SK-N-SH (cell line): Measurements from ENCODE around the gene SUFU. TPM values are rescaled to one million over a fixed set of nuclear protein-coding genes. Genes with fewer than 3 reads are reported as not detected.

ENCODE experiments used
- CTCF ChIA-PET: fragments of 300-600, 350-600 bp; formaldehyde crosslinking; extraction: SDS; loops from one replicate; lab custom pipeline; 2021; lab: Yijun Ruan, JAX
- POLR2A ChIA-PET: fragments of 350-600 bp; sonication (Branson Sonifier 250); formaldehyde crosslinking; extraction: SDS; loops from one replicate; lab custom pipeline; 2020; ENCODE audit warnings: antibody characterized with exemption, inconsistent platforms; lab: Yijun Ruan, JAX
- DNase-seq: peaks from one replicate; pipeline ENCODE4 v3.0.0; 2012
- H2AFZ ChIP-seq: fragments of 200-600 bp; sonication (generic); 2 replicates; pipeline ENCODE4 v1.8.1; 2016; ENCODE audit warnings: antibody characterized with exemption, mild to moderate bottlenecking, low read depth
- H3F3A ChIP-seq: fragments of 200-600 bp; sonication (generic); replicated peaks from 2 replicates; pipeline ENCODE3; 2016; ENCODE audit warnings: antibody characterized with exemption, mild to moderate bottlenecking; ENCODE audit not compliant: insufficient read depth
- H3K27ac ChIP-seq, 2 experiments: fragments of 200-500 bp in 1 of 2; fragments of 200-600 bp in 1 of 2; sonication (Bioruptor generic) in 1 of 2; sonication (generic), shearing (Covaris generic) in 1 of 2; 2 replicates each; pipeline versions ENCODE4 v1.5.1 to v1.6.1; 2014 to 2016; ENCODE audit warnings: low read depth in 2 of 2, inconsistent platforms in 1 of 2, low read length in 1 of 2, mild to moderate bottlenecking in 1 of 2, mixed read lengths in 1 of 2
- H3K27me3 ChIP-seq: fragments of 200-600 bp; sonication (generic), shearing (Covaris generic); 2 replicates; pipeline ENCODE4 v1.6.1; 2016; ENCODE audit warnings: mixed run types; ENCODE audit not compliant: insufficient read depth
- H3K36me3 ChIP-seq, 2 experiments: fragments of 200-500 bp in 1 of 2; fragments of 200-600 bp in 1 of 2; sonication (Bioruptor generic) in 1 of 2; sonication (generic) in 1 of 2; replicated peaks in 1 of 2; 2 replicates each; pipeline versions ENCODE3 to v1.5.1; 2014 to 2016; ENCODE audit warnings: low read length in 1 of 2, mild to moderate bottlenecking in 1 of 2; ENCODE audit not compliant: insufficient read depth in 2 of 2, control insufficient read depth in 1 of 2
- H3K4me1 ChIP-seq, 2 experiments: fragments of 200-500 bp in 1 of 2; fragments of 200-600 bp in 1 of 2; sonication (Bioruptor generic) in 1 of 2; sonication (generic), shearing (Covaris generic) in 1 of 2; 2 replicates each; pipeline versions ENCODE4 v1.5.1 to v1.6.1; 2014 to 2016; ENCODE audit warnings: low read depth in 1 of 2, low read length in 1 of 2, mixed run types in 1 of 2; ENCODE audit not compliant: insufficient read depth in 2 of 2, control insufficient read depth in 1 of 2
- H3K4me2 ChIP-seq: fragments of 200-600 bp; sonication (generic), shearing (Covaris generic); 2 replicates; pipeline ENCODE4 v1.6.1; 2017; ENCODE audit warnings: mixed run types
- H3K4me3 ChIP-seq, 2 experiments: fragments of 200-500 bp in 1 of 2; fragments of 200-600 bp in 1 of 2; sonication (Bioruptor generic) in 1 of 2; sonication (generic), shearing (Covaris generic) in 1 of 2; 2 replicates each; pipeline versions ENCODE4 v1.5.1 to v1.8.1; 2014 to 2016; ENCODE audit warnings: low read depth in 2 of 2, inconsistent platforms in 1 of 2, low read length in 1 of 2, mild to moderate bottlenecking in 1 of 2, mixed read lengths in 1 of 2, moderate library complexity in 1 of 2
- H3K79me2 ChIP-seq: fragments of 200-600 bp; sonication (generic); 2 replicates; pipeline ENCODE4 v1.8.1; 2017; ENCODE audit warnings: mild to moderate bottlenecking; ENCODE audit not compliant: insufficient read depth
- H3K9ac ChIP-seq: fragments of 200-600 bp; sonication (generic); 2 replicates; pipeline ENCODE4 v1.6.1; 2017; ENCODE audit warnings: mixed run types
- H3K9me2 ChIP-seq: fragments of 200-600 bp; sonication (generic); 2 replicates; pipeline ENCODE4 v1.6.1; 2017; ENCODE audit warnings: mixed run types
- H3K9me3 ChIP-seq: fragments of 200-600 bp; sonication (generic); 2 replicates; pipeline ENCODE4 v1.6.1; 2017; ENCODE audit warnings: mixed run types, mild to moderate bottlenecking, moderate library complexity
- H4K20me1 ChIP-seq: fragments of 200-600 bp; sonication (generic); 2 replicates; pipeline ENCODE4 v1.6.1; 2017; ENCODE audit warnings: mild to moderate bottlenecking, mixed run types; ENCODE audit not compliant: insufficient read depth
- CHD2 ChIP-seq: fragments of 150-350 bp; IDR thresholded peaks from 2 replicates; pipeline ENCODE4 v1.6.1; 2018; ENCODE audit warnings: low read length; ENCODE audit not compliant: partially characterized antibody
- CTCF ChIP-seq: fragments of 200-600 bp; sonication (generic); IDR thresholded peaks from 2 replicates; pipeline ENCODE4 v1.6.1; 2017; ENCODE audit warnings: antibody characterized with exemption, mild to moderate bottlenecking, moderate library complexity
- EP300 ChIP-seq, 2 experiments: IDR thresholded peaks; 2 replicates each; pipeline versions ENCODE4 v1.4.0 to v1.6.1; 2012; ENCODE audit warnings: borderline replicate concordance in 1 of 2, low read depth in 1 of 2, low read length in 1 of 2
- FOSL2 ChIP-seq: IDR thresholded peaks from 2 replicates; pipeline ENCODE4 v1.4.0; 2012; ENCODE audit warnings: low read depth, mild to moderate bottlenecking, moderate library complexity, borderline replicate concordance
- FOXJ3 ChIP-seq: sonication (generic); formaldehyde crosslinking; IDR thresholded peaks from 2 replicates; pipeline ENCODE4 v1.5.1; 2020; ENCODE audit warnings: mild to moderate bottlenecking, missing genetic modification reagents
- GABPA ChIP-seq: IDR thresholded peaks from 2 replicates; pipeline ENCODE4 v1.4.0; 2012; ENCODE audit warnings: low read depth, mild to moderate bottlenecking
- MEF2A ChIP-seq: IDR thresholded peaks from 2 replicates; pipeline ENCODE4 v1.4.0; 2012; ENCODE audit warnings: low read depth, borderline replicate concordance
- MXI1 ChIP-seq: IDR thresholded peaks from 2 replicates; pipeline ENCODE4 v1.6.1; 2012; ENCODE audit warnings: mild to moderate bottlenecking, low read depth, low read length, improper control_type of control experiment
- REST ChIP-seq: IDR thresholded peaks from 2 replicates; pipeline ENCODE4 v1.6.1; 2012; ENCODE audit warnings: mild to moderate bottlenecking, low read depth, low read length, moderate library complexity
- RXRA ChIP-seq: IDR thresholded peaks from 2 replicates; pipeline ENCODE4 v1.4.0; 2012; ENCODE audit warnings: low read depth, mild to moderate bottlenecking, borderline replicate concordance
- TAF1 ChIP-seq: IDR thresholded peaks from 2 replicates; pipeline ENCODE4 v1.6.1; 2012; ENCODE audit warnings: low read depth, mild to moderate bottlenecking, low read length, moderate library complexity, borderline replicate concordance
- TEAD4 ChIP-seq: IDR thresholded peaks from 2 replicates; pipeline ENCODE4 v1.4.0; 2012; ENCODE audit warnings: mild to moderate bottlenecking, borderline replicate concordance; ENCODE audit not compliant: insufficient read depth
- USF1 ChIP-seq: IDR thresholded peaks from 2 replicates; pipeline ENCODE4 v1.4.0; 2012; ENCODE audit warnings: low read depth, borderline replicate concordance
- USF2 ChIP-seq: fragments of 150-350 bp; IDR thresholded peaks from 2 replicates; pipeline ENCODE4 v1.6.1; 2017; ENCODE audit warnings: antibody characterized with exemption, low read length, low read depth, borderline replicate concordance
- ZBTB33 ChIP-seq: IDR thresholded peaks from 2 replicates; pipeline ENCODE4 v1.4.0; 2012; ENCODE audit warnings: low read depth, borderline replicate concordance
- WGBS: methylation state at CpG from one replicate; pipeline ENCODE4 v1.1.6; 2017; ENCODE audit warnings: low lambda C conversion rate; 5-methylcytosine and 5-hydroxymethylcytosine counted together
- polyA plus RNA-seq, 3 experiments: library from polyadenylated mRNA; depleted of rRNA; stranded (reverse); fragments of >200 nt; gene quantifications; 2 replicates each; pipeline ENCODE4 v1.2.3, GENCODE V29; 2012

SUFU gene
- polyA plus RNA-seq, 1 of the 3 experiments (the other 2 are of a cell fraction), result 5.7 TPM

GRCh38 chr10:102485093-102485784, 18.5 kb upstream of the SUFU start (continued):
- no peak for TF ChIP-seq ZBTB33
- TF ChIP-seq FOXJ3, result no peak
- TF ChIP-seq EP300 (IDR thresholded peaks at IDR 0.05; ENCODE audit: borderline replicate concordance in 1 of 2, low read depth in 1 of 2, low read length in 1 of 2), result no peak
- TF ChIP-seq USF2, result no peak
- no peak for TF ChIP-seq FOSL2
- TF ChIP-seq GABPA, result no peak

- Histone ChIP-seq H3K4me1 (no peaks in the 10 kb centered on the region; a peak in 1 of 4 replicates), H3F3A (no peaks in the 10 kb centered on the region), H3K4me3 (no peak overlapping the region), H2AFZ (no peak overlapping the region), H3K4me2 (no peak overlapping the region), H3K9me2 (no peaks in the 10 kb centered on the region), H3K79me2 (peaks cover 74% of the 10 kb centered on the region), H3K9ac (no peak overlapping the region), H4K20me1 (peaks cover 55% of the 10 kb centered on the region), H3K27ac (no peak overlapping the region), H3K36me3 (peaks cover 21 to 34% of the 10 kb centered on the region in 2 experiments), H3K27me3 (no peaks in the 10 kb centered on the region), H3K9me3 (no peaks in the 10 kb centered on the region)
- DNase-seq, result no peak
- ChIA-PET CTCF (interaction anchor here (1.0 to 1.4 kb wide), 2 partner anchors 12 to 93 kb away, joined by 4 to 6 read pairs; partner anchors contain the start of genes ACTR1A and SUFU), POLR2A (no interaction called here)
- 93% methylated on average over 4 of the region's 4 CpGs for WGBS
- TF ChIP-seq TAF1, result no peak
- TF ChIP-seq TEAD4, result no peak
- no peak for TF ChIP-seq USF2
- TF ChIP-seq FOXJ3, result no peak
- TF ChIP-seq MEF2A, result no peak
- TF ChIP-seq USF1, result no peak
- TF ChIP-seq MXI1, result no peak
- TF ChIP-seq CHD2, result no peak
- TF ChIP-seq REST, result no peak
- no peak for TF ChIP-seq FOSL2
- TF ChIP-seq RXRA, result no peak
- no peak for TF ChIP-seq CTCF
- TF ChIP-seq ZBTB33, result no peak
Observed at GRCh38 chr10:102491136-102491535, 12.6 kb upstream of the SUFU start.
